Effector memory CD8-positive, alpha-beta T cell (primary cell): ENCODE data around the gene SH3RF3.
A peak's percentile ranks its signal among the peaks of the same experiment; 100 is the strongest.

Experiments used
- ATAC-seq: fragments of 150-1000 bp; cut with Tn5 transposase; replicated peaks from 2 replicates; pipeline ENCODE4 v1.10.0; 2021; ENCODE audit warnings: mild to moderate bottlenecking, moderate library complexity
- DNase-seq, 3 experiments: peaks; one replicate each; pipeline ENCODE4 v3.0.0; 2021
- H3K27ac Mint-ChIP-seq, 2 donors: one replicate each; pipeline ENCODE4 v1.8.0; 2022; ENCODE audit warnings: mild to moderate bottlenecking in 2 of 2, mixed read lengths in 2 of 2, moderate library complexity in 2 of 2
- H3K27me3 Mint-ChIP-seq, 2 donors: one replicate each; pipeline ENCODE4 v1.8.0; 2022; ENCODE audit warnings: mixed read lengths in 2 of 2
- H3K36me3 Mint-ChIP-seq: one replicate; pipeline ENCODE4 v1.8.0; 2022; ENCODE audit warnings: mild to moderate bottlenecking, moderate library complexity, mixed read lengths; ENCODE audit not compliant: insufficient read depth
- H3K4me1 Mint-ChIP-seq, 2 donors: one replicate each; pipeline ENCODE4 v1.8.0; 2022; ENCODE audit warnings: low read depth in 2 of 2, mixed read lengths in 2 of 2
- H3K4me3 Mint-ChIP-seq, 2 donors: one replicate each; pipeline ENCODE4 v1.8.0; 2022; ENCODE audit warnings: mild to moderate bottlenecking in 2 of 2, mixed read lengths in 2 of 2, moderate library complexity in 2 of 2
- H3K9me3 Mint-ChIP-seq, 2 donors: one replicate each; pipeline ENCODE4 v1.8.0; 2022; ENCODE audit warnings: mixed read lengths in 2 of 2

SH3RF3 gene

DNA sequence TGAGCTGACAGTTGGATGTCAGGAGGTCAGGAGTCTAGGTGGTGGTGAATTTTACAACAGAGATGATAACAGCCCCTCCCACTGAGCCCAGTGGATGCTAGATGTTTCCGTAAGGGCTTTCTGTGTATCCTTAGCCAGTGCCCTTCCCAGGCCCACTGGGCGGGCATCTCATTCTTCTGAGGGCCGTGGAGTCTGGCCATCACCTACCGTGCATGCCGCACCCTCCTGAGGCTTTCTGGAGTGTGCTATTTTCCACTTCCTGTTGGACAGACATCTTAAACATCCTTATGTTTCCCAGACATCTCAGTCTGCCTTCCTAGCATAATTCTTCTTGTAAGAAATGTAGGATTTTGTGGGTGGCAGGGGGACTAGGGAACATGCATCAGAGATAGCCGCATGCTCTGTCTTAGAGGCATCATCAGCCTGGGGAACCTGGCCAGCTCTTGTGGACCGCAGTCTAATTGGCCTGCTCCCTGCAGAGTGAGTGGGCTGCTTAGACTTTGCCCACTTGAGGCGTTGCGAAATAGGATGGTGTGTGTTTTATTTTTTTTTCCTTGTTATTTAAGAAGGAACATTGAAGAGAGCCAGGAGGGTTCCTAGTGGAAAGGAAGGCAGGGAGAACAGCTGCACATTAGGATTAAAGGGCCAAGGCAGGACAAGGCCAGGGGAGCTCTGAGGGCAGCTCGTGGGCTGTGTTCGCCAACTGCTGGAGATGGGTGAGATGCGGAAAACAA, 135.8 kb downstream of the SH3RF3 start:
- no peak overlapping the region for H3K27ac Mint-ChIP-seq
- no peak overlapping the region for H3K4me3 Mint-ChIP-seq
- DNase-seq (no peak), ATAC-seq (no peak)
- no peaks in the 10 kb centered on the region for H3K36me3 Mint-ChIP-seq
- H3K9me3 Mint-ChIP-seq, result no peaks in the 10 kb centered on the region
- H3K27me3 Mint-ChIP-seq, result peaks cover 5 to 47% of the 10 kb centered on the region in 2 donors
- H3K4me1 Mint-ChIP-seq, result no peaks in the 10 kb centered on the region

DNA sequence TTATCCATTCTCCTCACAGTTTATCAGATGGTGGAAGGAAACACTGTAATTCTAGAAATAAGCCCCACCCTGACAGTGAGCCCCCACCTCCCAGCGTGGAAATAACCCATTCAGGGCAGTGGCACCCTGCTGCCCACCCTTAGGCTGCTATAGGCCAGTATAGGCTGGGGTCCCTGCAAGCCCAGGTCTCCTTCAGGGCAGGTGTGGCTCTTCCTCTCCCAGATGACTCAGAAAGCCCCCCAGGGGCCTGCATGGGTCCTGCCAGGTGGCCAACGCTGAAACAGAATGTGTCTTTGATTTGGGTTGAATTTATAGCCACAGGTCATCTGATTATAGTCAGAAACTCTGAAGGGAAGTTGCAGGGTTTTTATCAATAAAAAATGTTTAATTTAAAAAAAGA, 136.4 kb downstream of the SH3RF3 start:
- Mint-ChIP-seq H3K27ac (no peak overlapping the region), H3K4me1 (no peaks in the 10 kb centered on the region), H3K4me3 (no peak overlapping the region), H3K9me3 (no peaks in the 10 kb centered on the region), H3K36me3 (no peaks in the 10 kb centered on the region), H3K27me3 (peaks cover 5 to 47% of the 10 kb centered on the region in 2 donors)
- ATAC-seq (no peak), DNase-seq (no peak)

DNA sequence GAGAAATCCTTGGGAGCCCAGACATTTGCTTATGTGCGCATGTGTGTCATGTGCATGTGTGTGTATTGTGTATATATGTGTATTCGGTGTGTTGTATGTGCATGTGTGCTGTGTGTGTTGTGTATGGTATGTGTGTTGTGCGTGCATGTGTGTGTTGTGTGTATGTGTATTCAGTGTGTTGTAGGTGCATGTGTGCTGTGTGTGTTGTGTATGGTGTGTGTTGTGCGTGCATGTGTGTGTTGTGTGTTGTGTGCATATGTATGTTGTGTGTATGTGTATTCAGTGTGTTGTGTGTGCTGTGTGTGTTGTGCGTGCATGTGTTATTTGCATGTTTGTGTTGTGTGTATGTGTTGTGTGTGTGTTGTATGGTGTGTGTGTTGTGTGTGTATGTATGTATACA, 136.9 kb downstream of the SH3RF3 start:
- DNase-seq, result no peak
- Mint-ChIP-seq H3K27me3 (peaks cover 5 to 48% of the 10 kb centered on the region in 2 donors), H3K27ac (no peak overlapping the region), H3K4me3 (no peak overlapping the region), H3K36me3 (no peaks in the 10 kb centered on the region), H3K4me1 (no peaks in the 10 kb centered on the region), H3K9me3 (no peaks in the 10 kb centered on the region)
- ATAC-seq, result no peak

DNA sequence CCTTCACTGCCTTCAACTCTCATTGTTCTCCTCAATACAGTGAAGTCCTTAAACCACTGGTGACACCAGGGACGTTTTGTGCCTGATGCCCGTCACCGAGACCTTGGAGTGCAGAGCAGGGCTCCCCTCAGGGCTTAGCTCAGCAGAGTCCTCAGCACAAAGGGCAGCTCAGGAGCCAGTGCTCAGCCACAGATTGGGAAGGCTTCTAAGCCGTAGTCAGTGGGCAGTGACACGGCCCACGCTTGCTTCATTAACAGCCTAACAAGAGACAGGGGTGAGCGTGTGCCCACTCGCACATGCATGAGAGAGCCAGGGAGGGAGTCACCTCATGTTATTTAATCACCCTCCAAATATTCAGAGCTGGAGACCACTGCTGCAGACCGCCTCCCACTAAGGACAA, 137.5 kb downstream of the SH3RF3 start:
- no peaks in the 10 kb centered on the region for H3K36me3 Mint-ChIP-seq
- H3K27me3 Mint-ChIP-seq, result peaks cover 5 to 48% of the 10 kb centered on the region in 2 donors
- no peaks in the 10 kb centered on the region for H3K9me3 Mint-ChIP-seq
- H3K4me3 Mint-ChIP-seq, result no peak overlapping the region
- no peaks in the 10 kb centered on the region for H3K4me1 Mint-ChIP-seq
- DNase-seq (no peak), ATAC-seq (no peak)
- no peak overlapping the region for H3K27ac Mint-ChIP-seq

DNA sequence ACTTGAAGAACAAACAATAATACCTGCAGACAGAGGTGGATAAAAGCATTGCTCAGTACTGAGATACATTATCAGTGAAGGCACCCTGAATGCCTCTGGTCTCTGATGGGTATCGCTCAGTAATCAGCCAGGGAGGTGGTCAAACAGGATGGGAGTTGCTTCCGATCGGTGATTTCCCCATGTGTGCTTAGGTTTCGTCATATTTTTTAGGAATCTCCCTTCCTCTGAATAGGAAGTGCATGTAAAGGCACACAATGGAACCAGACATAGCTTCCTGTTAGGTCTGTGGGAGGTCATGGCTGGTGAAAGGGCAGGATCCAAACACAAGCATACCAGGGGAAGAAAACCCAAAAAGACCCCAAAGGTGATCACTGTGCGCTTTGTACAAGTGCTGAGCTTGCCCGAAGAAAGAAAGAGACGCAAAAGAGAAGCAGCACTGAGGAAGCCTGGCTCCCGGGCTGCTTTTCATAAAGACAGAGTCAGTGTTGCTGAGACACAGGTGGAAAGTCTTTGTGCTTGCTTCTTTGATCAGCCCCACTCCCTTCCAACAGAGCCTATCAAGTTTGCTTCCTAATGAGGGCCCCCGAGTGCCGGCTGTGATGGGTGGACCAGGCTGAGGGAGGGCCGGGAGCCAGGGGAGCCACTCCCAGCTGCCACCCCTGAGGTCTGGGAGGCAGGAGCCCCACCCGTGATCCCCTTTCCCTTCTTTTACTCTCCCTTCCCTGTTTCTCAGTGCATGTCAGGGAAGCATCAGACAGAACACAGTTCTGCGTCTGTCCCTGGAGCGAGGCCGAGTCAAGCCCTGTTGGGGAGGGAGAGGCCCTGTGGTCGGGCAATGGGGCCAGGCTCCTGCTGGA, 138.2 kb downstream of the SH3RF3 start:
- Mint-ChIP-seq H3K4me3 (no peak overlapping the region), H3K4me1 (no peaks in the 10 kb centered on the region), H3K27me3 (peaks cover 5 to 48% of the 10 kb centered on the region in 2 donors), H3K36me3 (no peaks in the 10 kb centered on the region), H3K27ac (no peak overlapping the region), H3K9me3 (no peaks in the 10 kb centered on the region)
- no peak for ATAC-seq
- no peak for DNase-seq

DNA sequence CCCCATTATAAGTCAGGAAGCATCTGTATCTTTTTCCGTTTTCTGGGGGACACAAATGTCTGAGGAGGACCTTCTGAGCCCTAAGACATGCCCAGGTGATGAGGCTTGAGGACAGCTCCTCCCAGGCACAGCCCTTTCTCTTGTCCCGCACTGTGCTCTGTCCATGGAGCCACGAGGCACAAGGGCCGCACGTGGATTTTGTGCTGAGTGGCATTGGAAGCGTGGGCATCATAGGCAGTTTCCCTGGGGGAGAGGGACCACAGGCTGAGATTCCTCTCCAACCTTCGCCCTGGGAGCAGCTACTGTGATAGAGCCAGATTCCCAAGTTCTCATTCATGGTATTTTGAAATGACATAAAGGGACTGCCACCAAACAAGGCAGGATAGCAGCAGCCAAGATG, 139.9 kb downstream of the SH3RF3 start:
- no peaks in the 10 kb centered on the region for H3K4me1 Mint-ChIP-seq
- H3K4me3 Mint-ChIP-seq, result no peak overlapping the region
- H3K27ac Mint-ChIP-seq, result no peak overlapping the region
- no peak for DNase-seq
- no peaks in the 10 kb centered on the region for H3K36me3 Mint-ChIP-seq
- H3K27me3 Mint-ChIP-seq, result peaks cover 5 to 48% of the 10 kb centered on the region in 2 donors
- ATAC-seq, result no peak
- H3K9me3 Mint-ChIP-seq, result no peaks in the 10 kb centered on the region

DNA sequence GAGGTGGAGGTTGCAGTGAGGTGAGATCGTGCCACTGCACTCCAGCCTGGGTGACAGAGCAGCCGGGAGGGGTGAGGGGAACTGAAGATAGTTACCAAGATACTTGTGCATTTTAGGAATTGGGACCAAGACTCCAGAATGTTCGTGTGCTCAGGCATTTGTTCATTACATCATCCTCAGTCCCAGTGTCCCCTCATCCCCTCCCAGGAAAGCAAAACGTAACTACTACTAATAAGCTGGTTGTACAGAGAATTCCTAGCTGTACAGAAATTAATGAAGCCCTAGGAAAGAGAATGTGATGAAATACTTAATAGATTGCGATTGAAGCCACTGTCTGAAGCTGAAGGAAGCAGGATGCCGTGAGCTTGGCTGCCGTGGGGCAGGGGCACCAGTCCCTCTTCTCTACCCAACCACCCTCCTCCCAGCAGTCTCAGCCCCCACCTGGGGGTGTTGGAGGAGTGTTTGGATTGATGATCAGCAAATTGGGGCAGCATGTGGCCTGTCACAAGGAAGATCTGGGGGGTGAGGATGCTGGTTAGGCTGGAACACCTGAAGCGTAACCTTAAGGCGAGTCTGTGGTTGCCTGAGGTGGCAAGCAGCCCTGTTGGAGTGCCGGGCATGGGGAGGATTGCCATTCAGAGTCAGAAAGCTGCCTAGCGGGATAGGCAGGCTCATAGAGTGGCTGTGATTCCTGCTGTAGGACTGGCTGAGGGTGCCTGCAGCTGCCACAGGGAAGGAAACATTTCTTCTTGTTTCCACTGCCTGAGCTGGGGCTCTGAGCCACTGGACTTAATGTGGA, 140.9 kb downstream of the SH3RF3 start:
- H3K27ac Mint-ChIP-seq, result no peak overlapping the region
- H3K36me3 Mint-ChIP-seq, result no peaks in the 10 kb centered on the region
- peaks cover 3 to 40% of the 10 kb centered on the region in 2 donors for H3K27me3 Mint-ChIP-seq
- DNase-seq (no peak), ATAC-seq (no peak)
- H3K9me3 Mint-ChIP-seq, result no peaks in the 10 kb centered on the region
- no peaks in the 10 kb centered on the region for H3K4me1 Mint-ChIP-seq
- H3K4me3 Mint-ChIP-seq, result no peak overlapping the region

DNA sequence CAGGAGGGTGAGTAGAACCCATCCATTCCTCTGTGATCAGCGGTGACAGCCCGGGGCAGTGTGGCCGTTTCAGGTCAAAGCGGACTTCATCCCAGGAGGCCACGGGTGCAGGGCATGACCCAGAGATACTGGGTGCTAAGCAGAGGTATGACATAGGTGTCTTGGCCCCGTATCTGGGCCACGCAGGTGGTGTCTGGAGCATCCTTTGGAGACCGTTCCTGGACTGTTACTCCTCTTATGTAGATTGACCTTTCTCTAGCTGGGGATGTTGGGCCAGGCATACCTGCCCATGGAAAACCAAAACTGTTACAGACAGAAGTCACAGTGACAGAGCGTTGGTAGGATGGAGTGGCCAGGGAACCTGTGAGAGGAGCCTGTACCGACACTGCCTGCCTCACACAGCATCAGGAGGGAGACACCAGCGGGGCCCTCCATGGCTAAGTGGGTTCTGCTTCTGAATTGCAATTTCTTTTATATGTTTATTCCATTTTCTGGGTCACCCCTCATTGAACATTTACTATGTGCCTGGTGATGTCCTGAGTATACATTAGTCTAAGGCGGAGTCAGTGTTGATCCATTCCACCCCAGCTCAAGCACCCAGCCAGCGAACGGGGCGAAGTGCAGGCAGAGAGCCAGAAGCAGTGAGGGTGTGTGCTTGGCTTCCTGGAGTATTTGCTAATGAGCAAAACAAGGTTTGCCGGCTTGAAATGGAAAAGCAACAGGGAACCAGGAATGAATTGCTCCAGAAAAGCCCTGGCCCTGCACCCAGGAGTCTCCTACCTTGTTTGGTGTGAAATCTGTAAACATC, 141.7 kb downstream of the SH3RF3 start:
- Mint-ChIP-seq H3K27ac (no peak overlapping the region), H3K27me3 (peaks cover 0 to 32% of the 10 kb centered on the region in 2 donors), H3K4me1 (no peaks in the 10 kb centered on the region), H3K4me3 (no peak overlapping the region), H3K9me3 (no peaks in the 10 kb centered on the region), H3K36me3 (no peaks in the 10 kb centered on the region)
- no peak for DNase-seq
- ATAC-seq, result no peak

DNA sequence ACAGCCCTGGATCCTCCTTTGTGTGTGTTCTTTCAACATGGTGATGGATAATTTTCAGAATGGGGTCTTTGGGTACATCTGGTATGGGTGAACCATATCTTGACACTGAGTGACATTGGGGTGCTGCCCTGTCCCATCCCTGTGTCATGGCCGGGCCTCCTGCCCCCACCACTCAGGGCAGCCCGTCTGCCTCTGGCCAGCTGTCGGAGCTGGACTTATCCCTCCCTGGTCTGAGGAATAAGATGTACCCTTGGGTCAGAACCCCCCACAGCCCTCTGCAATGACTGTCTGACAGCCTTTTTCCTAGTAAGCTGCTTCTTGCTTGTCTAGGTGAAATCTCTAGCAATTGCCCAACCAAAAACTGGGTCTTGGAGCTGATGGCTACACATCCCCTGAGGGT, 142.9 kb downstream of the SH3RF3 start:
- no peak for DNase-seq
- ATAC-seq, result no peak
- no peaks in the 10 kb centered on the region for H3K9me3 Mint-ChIP-seq
- no peak overlapping the region for H3K27ac Mint-ChIP-seq
- H3K4me3 Mint-ChIP-seq, result no peak overlapping the region
- H3K27me3 Mint-ChIP-seq, result peaks cover 0 to 28% of the 10 kb centered on the region in 2 donors
- no peaks in the 10 kb centered on the region for H3K36me3 Mint-ChIP-seq
- no peaks in the 10 kb centered on the region for H3K4me1 Mint-ChIP-seq

DNA sequence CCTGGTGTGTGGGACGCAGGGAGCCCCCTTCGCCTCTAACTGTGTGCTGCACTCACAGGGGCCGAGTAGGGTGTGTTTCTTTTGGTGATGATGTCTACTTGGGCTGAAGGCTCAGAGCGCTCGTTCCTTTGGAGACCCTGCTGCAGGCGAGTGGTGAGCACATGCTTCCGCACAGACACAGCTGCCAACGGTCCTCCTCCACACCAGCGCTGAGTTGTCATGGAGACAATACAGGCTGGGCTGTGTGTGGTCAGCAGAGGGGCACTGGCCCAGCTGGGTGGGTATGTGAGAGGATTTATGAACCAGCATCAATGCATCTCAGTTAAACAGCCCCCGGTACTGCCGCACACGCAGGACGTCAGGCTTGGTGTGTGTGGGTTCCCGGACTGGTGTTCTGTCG, 143.5 kb downstream of the SH3RF3 start:
- ATAC-seq, result no peak
- no peaks in the 10 kb centered on the region for H3K36me3 Mint-ChIP-seq
- peaks cover 0 to 22% of the 10 kb centered on the region in 2 donors for H3K27me3 Mint-ChIP-seq
- DNase-seq, result no peak
- no peaks in the 10 kb centered on the region for H3K9me3 Mint-ChIP-seq
- no peak overlapping the region for H3K27ac Mint-ChIP-seq
- no peaks in the 10 kb centered on the region for H3K4me1 Mint-ChIP-seq
- H3K4me3 Mint-ChIP-seq, result no peak overlapping the region

DNA sequence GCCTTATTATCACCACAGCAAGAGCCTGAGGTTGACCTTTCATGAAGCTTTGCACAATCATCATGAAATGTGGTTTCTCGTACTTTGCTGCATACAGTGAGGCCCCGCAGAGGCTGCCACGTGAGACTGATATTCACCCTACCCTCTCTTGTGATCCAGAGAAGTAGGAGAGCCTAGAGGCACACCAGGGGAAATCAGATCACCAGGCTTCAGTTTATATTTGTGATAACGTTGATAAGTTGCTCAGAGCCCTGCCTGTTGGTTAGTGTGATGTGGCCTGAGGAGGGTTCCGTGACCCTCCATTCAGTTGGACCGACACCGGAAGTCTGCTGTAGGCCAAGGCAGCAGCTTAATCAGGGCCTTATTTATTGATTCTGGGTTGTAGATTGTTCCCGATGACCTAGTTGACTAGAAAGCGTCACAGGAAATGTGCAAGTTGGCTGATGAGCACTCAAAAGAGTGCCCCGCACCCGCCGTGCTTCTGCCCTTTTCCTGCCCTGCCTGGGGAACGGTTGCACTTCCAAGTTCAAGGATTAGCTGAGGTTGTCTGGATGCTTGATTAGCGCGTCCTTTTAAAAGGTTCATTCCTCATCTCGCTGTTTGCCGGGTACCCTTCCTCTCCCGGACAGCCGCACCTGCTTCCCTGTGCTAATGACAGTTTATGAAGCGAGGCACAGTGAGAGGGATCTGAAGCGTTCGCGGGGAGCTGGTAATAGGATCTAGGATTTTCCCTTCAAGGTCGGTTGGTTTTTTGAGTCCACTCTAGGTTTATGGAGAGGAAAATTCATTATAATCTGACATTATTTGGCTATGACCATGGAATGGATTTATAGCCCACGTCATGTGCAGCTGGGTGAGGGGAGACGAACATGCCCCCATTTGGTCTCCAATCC, 146.4 kb downstream of the SH3RF3 start:
- DNase-seq (no peak), ATAC-seq (peak; percentile 29)
- no peak overlapping the region for H3K4me3 Mint-ChIP-seq
- H3K9me3 Mint-ChIP-seq, result no peaks in the 10 kb centered on the region
- peaks cover 6 to 24% of the 10 kb centered on the region in 2 donors for H3K27me3 Mint-ChIP-seq
- H3K4me1 Mint-ChIP-seq, result no peaks in the 10 kb centered on the region
- H3K27ac Mint-ChIP-seq, result no peak overlapping the region
- no peaks in the 10 kb centered on the region for H3K36me3 Mint-ChIP-seq

DNA sequence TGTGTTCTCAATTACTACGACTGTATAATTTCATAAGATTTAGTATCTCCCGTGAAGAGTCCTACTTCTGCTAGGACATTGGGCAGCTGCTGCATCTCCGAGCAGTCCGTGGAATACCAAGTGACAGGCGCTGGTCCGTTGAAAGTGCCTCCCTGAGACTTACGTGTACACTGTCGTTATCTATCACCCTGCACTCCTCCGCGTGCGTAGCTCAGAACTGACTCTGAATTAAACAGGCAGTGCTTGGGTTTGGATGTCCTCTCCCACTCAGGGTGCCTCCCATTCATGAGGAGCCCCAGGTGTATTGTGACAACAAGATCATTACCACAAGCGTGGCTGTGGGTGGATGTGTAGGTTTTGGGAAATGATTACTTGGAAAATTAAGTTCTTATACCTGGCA, 148.4 kb downstream of the SH3RF3 start:
- H3K27ac Mint-ChIP-seq, result no peak overlapping the region
- no peak for ATAC-seq
- H3K27me3 Mint-ChIP-seq, result peaks cover 6 to 19% of the 10 kb centered on the region in 2 donors
- H3K4me3 Mint-ChIP-seq, result no peak overlapping the region
- DNase-seq, result no peak
- H3K36me3 Mint-ChIP-seq, result no peaks in the 10 kb centered on the region
- no peaks in the 10 kb centered on the region for H3K9me3 Mint-ChIP-seq
- H3K4me1 Mint-ChIP-seq, result no peaks in the 10 kb centered on the region
